Aorta (tissue), 5 donors: ENCODE measurements around the gene TMEM223. TPM values are rescaled to one million over a fixed set of nuclear protein-coding genes. Genes with fewer than 3 reads are reported as not detected.
"Not testable (repeated sequence)": the region's sequence is repeated elsewhere in the genome, so short reads cannot be mapped to it uniquely, and the experiment has no call there.

Source experiments
- ATAC-seq: fragments of 200-7000 bp; cut with Tn5 transposase; one replicate; pipeline ENCODE4 v1.9.1; 2022; ENCODE audit warnings: moderate library complexity; ENCODE audit not compliant: low FRiP score
- DNase-seq, 2 donors: peaks; one replicate each; pipeline ENCODE4 v3.0.0-alpha.2; 2020
- H3K27ac ChIP-seq, 2 donors: one replicate each; pipeline ENCODE4 v1.5.1; 2013; ENCODE audit warnings: low read length in 2 of 2, mild to moderate bottlenecking in 2 of 2, moderate library complexity in 2 of 2, control low read depth in 1 of 2, inconsistent platforms in 1 of 2, low read depth in 1 of 2
- H3K27me3 ChIP-seq, 2 donors: one replicate each; pipeline ENCODE4 v1.6.1; 2013; ENCODE audit warnings: control low read depth in 1 of 2, low read length in 1 of 2, mild to moderate bottlenecking in 1 of 2, moderate library complexity in 1 of 2; ENCODE audit not compliant: insufficient read depth in 2 of 2, control insufficient read depth in 1 of 2
- H3K36me3 ChIP-seq, 2 donors: one replicate each; pipeline ENCODE4 v1.6.1; 2013; ENCODE audit warnings: control low read depth in 1 of 2, low read length in 1 of 2, mild to moderate bottlenecking in 1 of 2; ENCODE audit not compliant: insufficient read depth in 2 of 2, control insufficient read depth in 1 of 2
- H3K4me1 ChIP-seq, 2 donors: one replicate each; pipeline ENCODE4 v1.6.1; 2013; ENCODE audit warnings: low read length in 2 of 2, control low read depth in 1 of 2, mild to moderate bottlenecking in 1 of 2, moderate library complexity in 1 of 2; ENCODE audit not compliant: insufficient read depth in 2 of 2, control insufficient read depth in 1 of 2
- H3K4me3 ChIP-seq, 2 donors: one replicate each; pipeline ENCODE4 v1.5.1; 2013; ENCODE audit warnings: low read length in 2 of 2, control low read depth in 1 of 2, mild to moderate bottlenecking in 1 of 2
- H3K9me3 ChIP-seq: one replicate; pipeline ENCODE4 v1.6.1; 2013; ENCODE audit warnings: mild to moderate bottlenecking, low read length; ENCODE audit not compliant: control insufficient read depth
- WGBS, 2 donors: extraction: QIAGEN DNeasy Blood & Tissue Kit; methylation state at CpG; one replicate each; pipeline ENCODE4 v1.1.7; 2013; 5-methylcytosine and 5-hydroxymethylcytosine counted together
- intact Hi-C, 2 donors: fragments of 100-400 bp; cut with DNase I; formaldehyde crosslinking; loops; one replicate each; pipeline versions ENCODE4 v1.14.2 to v1.15.0; 2022
- polyA plus RNA-seq, 2 donors: library from polyadenylated mRNA; stranded (reverse); fragments of 200-250 nt; gene quantifications; one replicate each; pipeline ENCODE4 v1.2.3, GENCODE V29; 2013
- total RNA-seq, 2 donors: library from RNA; stranded (reverse); fragmentation: NEBNext Ultra II Directional; extraction: Animal tissue kit (Norgen Biotek cat#: 25700); gene quantifications; one replicate each; pipeline ENCODE4 v1.2.1, GENCODE V29; 2021
- donor health status: healthy with polysubstance abuse.
- donor health status: Bipolar disorder and iron deficiency.
- donor health status: DM: no; HTN: no; CAD: no.
- donor health status: DM: no; HTN: no; CAD: no.
- donor health status: DM: yes; HTN: yes; CAD: no.

TMEM223 gene
- total and polyA plus RNA-seq, 4 donors, result 6.0 to 12.6 (median 10.5) TPM

GRCh38 chr11:62830904-62831519 lies 39.2 kb upstream of the TMEM223 start:
- DNase-seq, result no peak
- WGBS, 2 donors, result 0 to 1% methylated on average over 33 of the region's 33 CpGs
- no peaks in the 10 kb centered on the region for H3K9me3 ChIP-seq
- H3K4me3 ChIP-seq, result peak overlapping the region; percentile 69 to 71
- peak overlapping the region; percentile 52 to 89 for H3K27ac ChIP-seq
- no peaks in the 10 kb centered on the region for H3K4me1 ChIP-seq
- no peak for ATAC-seq
- H3K27me3 ChIP-seq, result no peaks in the 10 kb centered on the region
- intact Hi-C loops, result loop anchor here in 1 of 2 donors (5.0 to 10.0 kb wide), 2 partner anchors 44 to 126 kb away; partner anchors contain the start of genes BSCL2, GNG3 and TMEM179B
- peaks cover 0 to 11% of the 10 kb centered on the region in 2 donors for H3K36me3 ChIP-seq

- 88 to 89% methylated on average over 8 of the region's 8 CpGs for WGBS, 2 donors
Observed at GRCh38 chr11:62828130-62828529, 36.3 kb upstream of the TMEM223 start.

GRCh38 chr11:62823677-62824076 lies 31.9 kb upstream of the TMEM223 start:
- H3K27me3 ChIP-seq, result no peaks in the 10 kb centered on the region
- no peak for DNase-seq
- ATAC-seq, result no peak
- H3K36me3 ChIP-seq, result peaks cover 10 to 17% of the 10 kb centered on the region in 2 donors
- no peaks in the 10 kb centered on the region for H3K9me3 ChIP-seq
- intact Hi-C loops, result no loop called here
- H3K27ac ChIP-seq, result no peak overlapping the region
- no peak overlapping the region for H3K4me3 ChIP-seq
- H3K4me1 ChIP-seq, result no peaks in the 10 kb centered on the region
- 93 to 97% methylated on average over 3 of the region's 3 CpGs for WGBS, 2 donors

More at GRCh38 chr11:62828130-62828529, 36.3 kb upstream of the TMEM223 start:
- H3K9me3 ChIP-seq, H3K4me1 ChIP-seq, H3K27me3 ChIP-seq, H3K4me3 ChIP-seq, DNase-seq, ATAC-seq, intact Hi-C loops, H3K27ac ChIP-seq: not testable (repeated sequence)
- H3K36me3 ChIP-seq, result peaks cover 9 to 13% of the 10 kb centered on the region in 2 donors

DNA sequence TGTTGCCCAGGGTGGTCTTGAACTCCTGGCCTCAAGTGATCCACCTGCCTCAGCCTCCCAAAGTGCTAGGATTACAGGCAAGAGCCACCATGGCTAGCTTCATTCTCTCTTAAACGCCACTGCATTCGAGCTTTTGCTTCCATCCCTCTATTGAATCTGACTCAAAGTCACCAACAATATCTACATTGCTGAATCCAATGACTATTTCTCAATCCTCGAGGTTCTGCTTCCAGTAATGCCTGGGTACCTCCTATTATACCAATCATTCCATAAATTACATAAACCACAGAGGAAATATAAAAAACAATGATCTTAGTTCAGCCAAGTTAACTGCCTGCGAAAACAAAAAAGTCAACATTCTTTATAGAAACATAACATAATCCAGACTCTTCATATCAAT lies 25.3 kb upstream of the TMEM223 start:
- Histone ChIP-seq H3K4me3 (no peak overlapping the region), H3K27ac (no peak overlapping the region), H3K4me1 (no peaks in the 10 kb centered on the region), H3K9me3 (no peaks in the 10 kb centered on the region), H3K27me3 (no peaks in the 10 kb centered on the region), H3K36me3 (no peaks in the 10 kb centered on the region)
- DNase-seq, result no peak
- WGBS, 2 donors, result 83 to 87% methylated on average over 4 of the region's 4 CpGs
- no peak for ATAC-seq
- intact Hi-C loops, result no loop called here

DNA sequence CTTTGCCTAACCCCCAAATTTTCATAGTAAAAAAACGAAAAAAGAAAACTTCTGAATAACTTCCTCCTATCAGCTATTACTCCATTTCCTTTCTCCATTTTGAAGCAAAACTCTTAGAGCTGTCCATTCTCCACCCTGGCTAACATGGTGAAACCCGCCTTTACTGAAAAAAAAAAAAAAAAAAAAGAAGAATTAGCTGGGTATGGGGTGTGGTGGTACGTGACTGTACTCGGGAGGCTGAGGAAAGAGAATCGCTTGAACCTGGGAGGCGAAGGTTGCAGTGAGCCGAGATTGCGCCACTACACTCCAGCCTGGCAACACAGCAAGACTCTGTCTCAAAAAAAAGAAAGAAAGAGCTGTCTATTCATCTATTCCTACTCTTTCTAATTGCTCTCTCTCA lies 24.8 kb upstream of the TMEM223 start:
- H3K9me3 ChIP-seq, result no peaks in the 10 kb centered on the region
- no peak for ATAC-seq
- H3K27ac ChIP-seq, result no peak overlapping the region
- H3K36me3 ChIP-seq, result no peaks in the 10 kb centered on the region
- no peaks in the 10 kb centered on the region for H3K4me1 ChIP-seq
- WGBS, 2 donors, result 87 to 89% methylated on average over 8 of the region's 8 CpGs
- H3K4me3 ChIP-seq, result no peak overlapping the region
- no peak for DNase-seq
- no peaks in the 10 kb centered on the region for H3K27me3 ChIP-seq
- intact Hi-C loops, result no loop called here

- Histone ChIP-seq H3K4me3 (no peak overlapping the region), H3K27ac (no peak overlapping the region), H3K36me3 (no peaks in the 10 kb centered on the region), H3K27me3 (no peaks in the 10 kb centered on the region), H3K4me1 (no peaks in the 10 kb centered on the region), H3K9me3 (no peaks in the 10 kb centered on the region)
- intact Hi-C loops, result no loop called here
- ATAC-seq, result no peak
- DNase-seq, result no peak
- 73 to 80% methylated on average over 2 of the region's 2 CpGs for WGBS, 2 donors
Observed at GRCh38 chr11:62811659-62812058, 19.9 kb upstream of the TMEM223 start.

GRCh38 chr11:62810748-62811147 lies 18.9 kb upstream of the TMEM223 start:
- WGBS, 2 donors, result 16 to 21% methylated on average over 1 of the region's 1 CpG
- intact Hi-C loops, result no loop called here
- H3K4me1 ChIP-seq, result no peaks in the 10 kb centered on the region
- DNase-seq (no peak), ATAC-seq (no peak)
- H3K36me3 ChIP-seq, result no peaks in the 10 kb centered on the region
- no peak overlapping the region for H3K4me3 ChIP-seq
- no peaks in the 10 kb centered on the region for H3K27me3 ChIP-seq
- H3K27ac ChIP-seq, result no peak overlapping the region
- no peaks in the 10 kb centered on the region for H3K9me3 ChIP-seq

- peak overlapping the region in 1 of 2 donors; percentile 12 for H3K27ac ChIP-seq
- WGBS, 2 donors, result 68 to 71% methylated on average over 5 of the region's 5 CpGs
- peaks cover 0 to 2% of the 10 kb centered on the region in 2 donors for H3K4me1 ChIP-seq
- no peak for ATAC-seq
- intact Hi-C loops, result no loop called here
- H3K27me3 ChIP-seq, result peaks cover 0 to 1% of the 10 kb centered on the region in 2 donors
- H3K9me3 ChIP-seq, result no peaks in the 10 kb centered on the region
- H3K36me3 ChIP-seq, result peaks cover 0 to 4% of the 10 kb centered on the region in 2 donors
- H3K4me3 ChIP-seq, result no peak overlapping the region
- peak in 1 of 2 donors; percentile 63 for DNase-seq
Observed at GRCh38 chr11:62806611-62807121, 14.9 kb upstream of the TMEM223 start.

DNA sequence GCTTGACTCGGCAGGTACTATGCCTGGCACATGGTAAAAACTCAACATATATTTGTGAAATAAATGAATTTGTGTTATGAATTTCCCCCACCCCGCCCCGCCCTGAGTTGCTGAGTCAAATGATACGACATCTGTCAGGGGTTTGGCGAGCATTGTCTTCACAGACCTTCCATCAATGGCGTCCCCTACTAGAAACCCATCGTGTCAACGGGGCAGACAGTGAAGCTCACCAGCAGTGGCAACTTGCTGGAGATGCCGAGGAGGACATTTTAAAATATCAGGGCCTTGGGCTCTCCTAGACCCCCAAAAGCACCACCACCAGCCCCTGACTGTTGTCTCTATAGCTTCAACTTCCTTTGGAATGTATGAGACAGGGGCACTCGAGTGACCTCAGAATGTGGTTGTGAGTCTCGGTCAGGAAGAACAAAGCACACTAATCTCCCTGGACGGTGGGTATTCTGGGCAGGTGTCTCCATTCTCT lies 14.2 kb upstream of the TMEM223 start:
- H3K27ac ChIP-seq, result peak overlapping the region in 1 of 2 donors; percentile 12

More for the DNA sequence above, 14.2 kb upstream of the TMEM223 start:
- ATAC-seq (no peak), DNase-seq (no peak)
- Histone ChIP-seq H3K36me3 (peaks cover 0 to 10% of the 10 kb centered on the region in 2 donors), H3K4me3 (peak overlapping the region; percentile 64 to 67), H3K9me3 (no peaks in the 10 kb centered on the region), H3K4me1 (peaks cover 0 to 2% of the 10 kb centered on the region in 2 donors), H3K27me3 (peaks cover 0 to 1% of the 10 kb centered on the region in 2 donors)
- WGBS, 2 donors, result 24 to 26% methylated on average over 12 of the region's 12 CpGs
- intact Hi-C loops, result no loop called here
